ENCODE measurements around the gene MBD6.

GRCh38 chr12:57483466-57483865 is 39.2 kb upstream of the MBD6 start:
- TF ChIP-seq CTCF (IDR thresholded peaks at IDR 0.05) (no peak), POLR2A (IDR thresholded peaks at IDR 0.05) (no peak)

All from heart left ventricle (tissue), 13 donors.